ENCODE data around the gene FAM168A.

DNA sequence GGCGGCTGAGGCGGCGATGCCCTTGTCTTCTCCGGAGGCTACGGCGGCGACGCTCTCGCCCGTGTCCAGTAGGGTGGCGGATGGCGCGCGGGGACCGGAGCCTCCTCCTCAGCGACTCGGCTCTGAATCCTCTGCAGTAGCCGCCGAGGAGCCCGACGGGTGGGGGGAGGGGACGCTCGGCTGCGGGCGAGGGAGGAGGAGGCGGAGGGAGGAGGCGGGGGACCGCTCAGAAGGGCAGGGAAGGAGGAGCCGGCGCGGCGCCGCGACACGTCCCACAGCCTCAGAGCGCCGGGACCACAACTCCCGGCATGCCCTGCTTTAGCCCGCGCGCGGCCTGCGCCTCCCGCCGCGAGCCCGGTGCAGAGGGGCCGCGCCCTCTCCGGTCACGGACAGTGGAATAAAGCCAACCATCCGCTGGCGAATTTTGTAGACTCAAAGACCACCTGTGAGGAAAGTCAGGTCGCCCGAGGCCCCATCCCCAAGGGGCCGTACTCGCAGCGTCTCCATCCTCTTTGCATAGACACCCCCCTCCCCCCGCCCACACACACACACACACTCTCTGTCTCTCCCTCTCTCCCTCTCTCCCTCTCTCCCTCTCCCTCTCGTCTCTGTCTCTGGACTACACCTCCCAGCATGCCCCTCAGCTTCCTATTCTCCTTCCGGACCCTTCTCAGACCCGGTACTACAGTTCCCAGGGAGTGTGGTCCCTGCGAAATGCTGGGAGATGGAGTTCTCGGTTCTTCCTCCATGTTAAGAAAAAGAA lies at the start of gene FAM168A:
- no peak for TF ChIP-seq EZH2phosphoT487 (conservative IDR thresholded peaks at IDR 0.05; ENCODE audit: low read length)
- TF ChIP-seq, protein P1, sequence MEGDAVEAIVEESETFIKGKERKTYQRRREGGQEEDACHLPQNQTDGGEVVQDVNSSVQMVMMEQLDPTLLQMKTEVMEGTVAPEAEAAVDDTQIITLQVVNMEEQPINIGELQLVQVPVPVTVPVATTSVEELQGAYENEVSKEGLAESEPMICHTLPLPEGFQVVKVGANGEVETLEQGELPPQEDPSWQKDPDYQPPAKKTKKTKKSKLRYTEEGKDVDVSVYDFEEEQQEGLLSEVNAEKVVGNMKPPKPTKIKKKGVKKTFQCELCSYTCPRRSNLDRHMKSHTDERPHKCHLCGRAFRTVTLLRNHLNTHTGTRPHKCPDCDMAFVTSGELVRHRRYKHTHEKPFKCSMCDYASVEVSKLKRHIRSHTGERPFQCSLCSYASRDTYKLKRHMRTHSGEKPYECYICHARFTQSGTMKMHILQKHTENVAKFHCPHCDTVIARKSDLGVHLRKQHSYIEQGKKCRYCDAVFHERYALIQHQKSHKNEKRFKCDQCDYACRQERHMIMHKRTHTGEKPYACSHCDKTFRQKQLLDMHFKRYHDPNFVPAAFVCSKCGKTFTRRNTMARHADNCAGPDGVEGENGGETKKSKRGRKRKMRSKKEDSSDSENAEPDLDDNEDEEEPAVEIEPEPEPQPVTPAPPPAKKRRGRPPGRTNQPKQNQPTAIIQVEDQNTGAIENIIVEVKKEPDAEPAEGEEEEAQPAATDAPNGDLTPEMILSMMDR (IDR thresholded peaks at IDR 0.05; ENCODE audit: insufficient read depth, low read length, poor library complexity, severe bottlenecking) = no peak
